ENCODE data around the gene RHOBTB3. TPM values are rescaled to one million over a fixed set of nuclear protein-coding genes. Genes with fewer than 3 reads are reported as not detected.

RHOBTB3 gene
- total RNA-seq, 1 experiment from 2014 or later = 6.8 TPM

- no peaks in the 10 kb centered on the region for H3K79me1 ChIP-seq (ENCODE audit: insufficient read depth, low read depth, low read length, poor library complexity, severe bottlenecking)
- H3K23ac ChIP-seq (ENCODE audit: insufficient read length, low read depth, low read length) = no peak overlapping the region
- no CpG with 5 or more reads among the region's 7 CpGs for WGBS (ENCODE audit: extremely low coverage, insufficient read length, low lambda C conversion rate)
- no peaks in the 10 kb centered on the region for H3K36me3 Mint-ChIP-seq (ENCODE audit: insufficient read depth in 1 of 3, low read depth in 3 of 3)
- H4K20me1 ChIP-seq (ENCODE audit: control insufficient read depth, insufficient read depth, insufficient read length) = no peaks in the 10 kb centered on the region
- no peak overlapping the region for H3K4ac ChIP-seq (ENCODE audit: low read depth, low read length)
- no peak for TF ChIP-seq CTCF (conservative IDR thresholded peaks at IDR 0.05)
- H3K56ac ChIP-seq (ENCODE audit: insufficient read length, low read depth, low read length) = no peak overlapping the region
- peaks cover 2% of the 10 kb centered on the region for H3K4me1 ChIP-seq (ENCODE audit: insufficient read depth, low read length)
- no peak for DNase-seq
- no peak overlapping the region for H4K91ac ChIP-seq (ENCODE audit: insufficient read length, low read depth, low read length)
- peaks cover 33 to 35% of the 10 kb centered on the region in 2 experiments for H3K4me1 Mint-ChIP-seq
- no peaks in the 10 kb centered on the region for H3K79me2 ChIP-seq (ENCODE audit: insufficient read depth, low read length)
- H2AFZ ChIP-seq (ENCODE audit: low read length) = no peak overlapping the region
- H4K8ac ChIP-seq (replicated peaks; ENCODE audit: insufficient read length, low read depth, low read length) = no peak overlapping the region
- no peaks in the 10 kb centered on the region for H3K27me3 Mint-ChIP-seq (ENCODE audit: low read depth)
- no peak overlapping the region for H3K4me2 ChIP-seq (ENCODE audit: insufficient read depth, insufficient read length, low read length)
- no peak overlapping the region for H4K5ac ChIP-seq (ENCODE audit: insufficient read length, low read depth, low read length)
- H3K23me2 ChIP-seq (ENCODE audit: insufficient read length, low read depth, low read length, poor library complexity, severe bottlenecking) = no peaks in the 10 kb centered on the region
- no peaks in the 10 kb centered on the region for H3K9me3 Mint-ChIP-seq
- H3K27ac Mint-ChIP-seq = no peak overlapping the region
- H3K27ac ChIP-seq (ENCODE audit: insufficient read length, low read depth, low read length) = no peak overlapping the region
- H3K14ac ChIP-seq (ENCODE audit: insufficient read depth, low read length) = no peak overlapping the region
- H2AK5ac ChIP-seq (ENCODE audit: insufficient read length, low read length) = no peak overlapping the region
- no peak overlapping the region for H2BK120ac ChIP-seq (ENCODE audit: low read depth, low read length, poor library complexity, severe bottlenecking)
- no peak overlapping the region for H3K9ac ChIP-seq (ENCODE audit: extremely low read depth, insufficient read length, low read length)
- H2BK12ac ChIP-seq (ENCODE audit: insufficient read length, low read depth, low read length) = no peak overlapping the region
- no peak overlapping the region for H3T11ph ChIP-seq (ENCODE audit: low read length)
- no peak overlapping the region for H3K4me3 Mint-ChIP-seq
- no peak overlapping the region for H2BK20ac ChIP-seq (ENCODE audit: low read depth, low read length, poor library complexity, severe bottlenecking)
- H3K9me3 ChIP-seq (ENCODE audit: control insufficient read depth, low read depth, low read length) = no peaks in the 10 kb centered on the region
- H2BK15ac ChIP-seq (ENCODE audit: low read depth, low read length) = no peak overlapping the region
- no peak overlapping the region for H2BK5ac ChIP-seq (ENCODE audit: insufficient read length, low read length)
- no peak overlapping the region for H3K18ac ChIP-seq (ENCODE audit: insufficient read length, low read depth, low read length)
- no peaks in the 10 kb centered on the region for H3K27me3 ChIP-seq (ENCODE audit: insufficient read depth, low read length)
Measured at GRCh38 chr5:95806687-95807086, 75.6 kb downstream of the RHOBTB3 start.
